Fibroblast of mammary gland (primary cell): ENCODE results near the gene SLC32A1.

ENCODE experiments used
- DNase-seq: peaks from one replicate; pipeline ENCODE4 v3.0.0-alpha.2; 2010; ENCODE audit warnings: low read depth
- H3K4me3 ChIP-seq: 2 replicates; pipeline ENCODE4 v1.5.1; 2011; ENCODE audit warnings: low read depth, mild to moderate bottlenecking, low read length, moderate library complexity; ENCODE audit not compliant: control insufficient read depth
- CTCF ChIP-seq: conservative IDR thresholded peaks from 2 replicates; pipeline ENCODE4 v1.5.1; 2011; ENCODE audit warnings: low read depth, low read length, inconsistent platforms; ENCODE audit not compliant: control insufficient read depth, insufficient read depth

SLC32A1 gene

DNA sequence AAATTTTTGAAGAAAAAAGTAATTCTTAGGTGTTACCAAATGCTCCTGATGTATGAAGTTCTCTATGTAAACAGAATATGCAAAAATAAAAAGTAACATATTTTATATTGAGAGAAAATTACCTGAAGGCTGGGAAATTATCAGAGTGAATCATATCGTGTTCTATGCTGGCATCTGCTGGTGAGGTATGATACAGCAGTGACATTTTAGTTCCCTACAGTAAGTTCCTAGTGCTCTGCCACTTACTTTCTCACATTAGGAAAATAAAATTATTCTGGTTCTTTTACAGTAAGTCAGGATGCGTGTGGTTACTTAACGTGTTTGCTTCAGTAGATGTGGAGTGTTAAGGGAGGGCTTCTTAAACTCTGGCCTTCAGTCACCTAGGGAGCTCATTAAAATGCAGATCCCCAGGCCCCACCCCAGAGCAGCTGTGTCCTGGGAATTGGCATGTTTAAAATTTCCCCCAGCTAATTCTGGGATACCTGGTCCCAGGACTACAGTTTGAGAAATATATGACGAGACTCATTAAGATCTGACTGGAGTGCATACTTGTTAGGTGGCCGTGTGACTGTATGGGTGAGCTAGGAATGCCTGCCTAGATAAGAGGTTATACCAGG is 27.2 kb downstream of the SLC32A1 start:
- TF ChIP-seq CTCF = peak; percentile 71
- peak; percentile 49 for DNase-seq
- H3K4me3 ChIP-seq = no peak overlapping the region

- DNase-seq = no peak
- no peak overlapping the region for H3K4me3 ChIP-seq
- TF ChIP-seq CTCF = no peak
Observed at GRCh38 chr20:38752029-38752428, 27.7 kb downstream of the SLC32A1 start.

DNA sequence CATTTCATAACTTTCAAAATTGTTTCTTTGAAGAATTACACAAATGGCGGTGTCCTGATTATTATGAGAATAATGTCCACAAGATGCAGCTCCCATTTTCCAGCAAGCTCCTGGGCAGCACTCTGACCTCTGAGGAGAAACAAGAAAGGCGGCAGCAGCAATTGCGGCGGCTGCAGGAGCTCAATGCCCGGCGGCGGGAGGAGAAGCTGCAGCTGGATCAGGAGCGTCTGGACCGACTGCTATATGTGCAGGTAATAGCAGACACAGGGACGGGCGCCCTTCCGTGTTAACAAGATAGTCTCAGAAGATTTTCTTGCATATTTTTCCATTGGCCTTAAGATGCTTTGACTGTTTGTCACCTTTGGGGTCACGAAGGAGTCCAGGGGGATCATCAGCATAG is 30.6 kb downstream of the SLC32A1 start:
- H3K4me3 ChIP-seq = no peak overlapping the region
- no peak for DNase-seq
- no peak for TF ChIP-seq CTCF

DNA sequence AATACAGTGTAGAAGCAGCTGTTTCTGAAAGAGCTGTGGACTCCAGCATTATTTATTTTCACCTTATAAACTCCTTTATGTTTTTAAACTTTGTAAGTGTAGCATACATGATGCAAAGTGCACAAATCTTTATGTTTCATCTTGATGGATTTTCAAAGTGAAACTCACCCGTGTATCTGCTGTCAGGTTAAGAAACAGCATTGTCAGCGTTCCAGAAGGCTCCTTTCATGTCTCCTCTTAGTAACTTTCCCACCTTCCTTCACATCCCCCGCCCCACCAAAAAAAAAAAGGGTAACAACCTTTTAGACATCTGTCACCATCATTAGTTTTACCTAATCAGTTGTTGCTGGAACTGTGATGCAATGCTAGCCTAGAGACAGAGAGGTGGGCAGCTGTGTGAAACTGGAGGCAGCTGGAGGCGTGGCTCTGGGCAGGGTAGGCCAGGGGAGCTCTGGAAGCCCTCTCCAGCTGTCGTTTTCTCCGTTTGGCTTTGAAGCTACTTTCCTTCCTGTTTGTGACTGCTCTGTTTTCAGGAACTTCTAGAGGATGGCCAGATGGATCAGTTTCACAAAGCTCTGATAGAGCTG is 31.1 kb downstream of the SLC32A1 start:
- H3K4me3 ChIP-seq = no peak overlapping the region
- no peak for DNase-seq
- no peak for TF ChIP-seq CTCF

- TF ChIP-seq CTCF = no peak
- no peak overlapping the region for H3K4me3 ChIP-seq
- DNase-seq = no peak
Observed at GRCh38 chr20:38757145-38757775, 33.0 kb downstream of the SLC32A1 start.

- H3K4me3 ChIP-seq = no peak overlapping the region
- TF ChIP-seq CTCF = no peak
- no peak for DNase-seq
Observed at GRCh38 chr20:38759106-38759505, 34.8 kb downstream of the SLC32A1 start.

DNA sequence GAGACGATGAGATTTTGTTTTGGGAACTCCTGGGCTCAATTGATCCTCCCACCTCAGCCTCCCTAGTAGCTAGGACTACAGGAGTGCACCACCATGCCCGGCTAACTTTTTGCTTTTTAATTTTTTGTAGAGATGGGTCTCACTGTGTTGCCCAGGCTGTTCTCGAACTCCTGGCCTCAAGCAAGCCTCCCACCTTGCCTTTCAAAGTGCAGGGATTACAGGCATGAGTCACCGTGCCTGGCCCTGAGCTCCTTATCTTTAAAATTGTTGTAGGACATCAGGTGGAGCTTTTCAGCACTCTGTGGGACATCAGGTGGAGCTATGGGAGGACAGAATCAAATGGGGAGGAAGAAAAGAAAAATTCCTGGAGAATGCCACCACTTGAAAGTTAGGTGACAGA is 36.7 kb downstream of the SLC32A1 start:
- H3K4me3 ChIP-seq = no peak overlapping the region
- no peak for DNase-seq
- no peak for TF ChIP-seq CTCF
